Glutamatergic neuron (in vitro differentiated cells): Measurements from ENCODE around the gene HMGN2. TPM values are rescaled to one million over a fixed set of nuclear protein-coding genes. Genes with fewer than 3 reads are reported as not detected.
"Not testable (repeated sequence)": the region's sequence is repeated elsewhere in the genome, so short reads cannot be mapped to it uniquely, and the experiment has no call there.

ENCODE experiments used
- DNase-seq: peaks from one replicate; pipeline ENCODE4 v3.0.0; 2022
- H3K27ac Mint-ChIP-seq: one replicate; pipeline ENCODE4 v1.8.0; 2020; ENCODE audit warnings: mild to moderate bottlenecking, mixed read lengths, inconsistent platforms; ENCODE audit not compliant: unreplicated experiment
- H3K27me3 Mint-ChIP-seq: one replicate; pipeline ENCODE4 v1.8.0; 2020; ENCODE audit warnings: mild to moderate bottlenecking, moderate library complexity, mixed read lengths, inconsistent platforms; ENCODE audit not compliant: unreplicated experiment
- H3K36me3 Mint-ChIP-seq: one replicate; pipeline ENCODE4 v1.8.0; 2020; ENCODE audit warnings: mild to moderate bottlenecking, mixed read lengths, inconsistent platforms; ENCODE audit not compliant: unreplicated experiment
- H3K4me1 Mint-ChIP-seq: one replicate; pipeline ENCODE4 v1.8.0; 2020; ENCODE audit warnings: mild to moderate bottlenecking, low read depth, mixed read lengths, inconsistent platforms; ENCODE audit not compliant: unreplicated experiment
- H3K4me3 Mint-ChIP-seq: one replicate; pipeline ENCODE4 v1.8.0; 2020; ENCODE audit warnings: mild to moderate bottlenecking, mixed read lengths, inconsistent platforms; ENCODE audit not compliant: unreplicated experiment
- H3K9me3 Mint-ChIP-seq: one replicate; pipeline ENCODE4 v1.8.0; 2020; ENCODE audit warnings: mild to moderate bottlenecking, moderate library complexity, mixed read lengths, inconsistent platforms; ENCODE audit not compliant: unreplicated experiment
- CTCF ChIP-seq: fragments of 200-600 bp; sonication (generic); IDR thresholded peaks from one replicate; pipeline ENCODE4 v1.5.0; 2021; ENCODE audit not compliant: partially characterized antibody, unreplicated experiment
- total RNA-seq: library from RNA; stranded (reverse); fragmentation: NEBNext Ultra II Directional; extraction: Animal tissue kit (Norgen Biotek cat#: 25700); gene quantifications from one replicate; pipeline ENCODE4 v1.2.1, GENCODE V29; 2021; ENCODE audit not compliant: unreplicated experiment

The HMGN2 gene
- total RNA-seq, 1 donor from 2014 or later, result 187 TPM

- H3K27ac Mint-ChIP-seq, result peak overlapping the region; percentile 48
- peaks cover 4% of the 10 kb centered on the region for H3K4me1 Mint-ChIP-seq
- H3K36me3 Mint-ChIP-seq, result no peaks in the 10 kb centered on the region
- H3K4me3 Mint-ChIP-seq, result peak overlapping the region; percentile 25
- DNase-seq, result no peak
- no peaks in the 10 kb centered on the region for H3K9me3 Mint-ChIP-seq
- peaks cover 5% of the 10 kb centered on the region for H3K27me3 Mint-ChIP-seq
- TF ChIP-seq CTCF, result no peak
Observed at GRCh38 chr1:26496861-26497260, 24.6 kb downstream of the HMGN2 start.

- Mint-ChIP-seq H3K4me3 (no peak overlapping the region), H3K36me3 (no peaks in the 10 kb centered on the region), H3K9me3 (no peaks in the 10 kb centered on the region), H3K27ac (no peak overlapping the region), H3K4me1 (peaks cover 4% of the 10 kb centered on the region), H3K27me3 (peaks cover 4% of the 10 kb centered on the region)
- DNase-seq, result no peak
- TF ChIP-seq CTCF, result no peak
Observed at GRCh38 chr1:26498894-26499293, 26.7 kb downstream of the HMGN2 start.

- peaks cover 4% of the 10 kb centered on the region for H3K4me1 Mint-ChIP-seq
- TF ChIP-seq CTCF, result peak; percentile 53
- H3K27me3 Mint-ChIP-seq, result peaks cover 2% of the 10 kb centered on the region
- no peak overlapping the region for H3K27ac Mint-ChIP-seq
- H3K4me3 Mint-ChIP-seq, result peak overlapping the region; percentile 83
- no peaks in the 10 kb centered on the region for H3K9me3 Mint-ChIP-seq
- DNase-seq, result peak; percentile 91
- no peaks in the 10 kb centered on the region for H3K36me3 Mint-ChIP-seq
Observed at GRCh38 chr1:26500488-26501175, 28.4 kb downstream of the HMGN2 start.

GRCh38 chr1:26510711-26511110 lies 38.5 kb downstream of the HMGN2 start:
- not testable (repeated sequence) for H3K9me3 Mint-ChIP-seq, H3K27me3 Mint-ChIP-seq, H3K4me3 Mint-ChIP-seq, H3K4me1 Mint-ChIP-seq, H3K36me3 Mint-ChIP-seq, DNase-seq, H3K27ac Mint-ChIP-seq

GRCh38 chr1:26515836-26516235 lies 43.6 kb downstream of the HMGN2 start:
- not testable (repeated sequence) for H3K4me1 Mint-ChIP-seq, H3K4me3 Mint-ChIP-seq, H3K27ac Mint-ChIP-seq, DNase-seq, H3K36me3 Mint-ChIP-seq, H3K27me3 Mint-ChIP-seq, H3K9me3 Mint-ChIP-seq

- H3K4me1 Mint-ChIP-seq, result no peaks in the 10 kb centered on the region
Observed at GRCh38 chr1:26516987-26517765, 44.9 kb downstream of the HMGN2 start.

More at GRCh38 chr1:26516987-26517765, 44.9 kb downstream of the HMGN2 start:
- H3K27me3 Mint-ChIP-seq, result no peaks in the 10 kb centered on the region
- no peak overlapping the region for H3K27ac Mint-ChIP-seq
- H3K4me3 Mint-ChIP-seq, result no peak overlapping the region
- peaks cover 6% of the 10 kb centered on the region for H3K36me3 Mint-ChIP-seq
- peaks cover 1% of the 10 kb centered on the region for H3K9me3 Mint-ChIP-seq
- TF ChIP-seq CTCF, result no peak
- no peak for DNase-seq
